ENCODE measurements around the gene MDN1. TPM values are rescaled to one million over a fixed set of nuclear protein-coding genes. Genes with fewer than 3 reads are reported as not detected.

The MDN1 gene
- polyA plus RNA-seq, 2 of the 4 experiments (the other 2 are of a cell fraction): 6.4 to 20.5 TPM

DNA sequence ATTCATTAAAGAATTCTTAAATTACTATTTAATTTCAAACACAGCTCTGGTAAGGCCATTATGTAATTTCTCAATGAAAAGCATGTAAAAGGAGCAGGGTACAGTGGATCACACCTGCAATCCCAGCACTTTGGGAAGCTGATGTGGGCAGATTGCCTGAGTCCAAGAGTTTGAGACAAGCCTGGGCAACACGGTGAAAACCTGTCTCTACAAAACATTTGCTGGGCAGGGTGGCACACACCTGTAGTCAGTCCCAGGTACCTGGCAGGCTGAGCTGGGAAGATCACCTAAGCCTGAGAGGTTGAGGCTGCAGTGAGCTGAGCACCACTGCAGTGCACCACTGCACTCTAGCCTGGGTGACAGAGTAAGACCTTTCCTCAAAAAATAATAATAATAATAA, 37.4 kb downstream of the MDN1 start:
- H3K4me3 ChIP-seq: no peak overlapping the region
- no peak for FAIRE-seq
- TF ChIP-seq FOSL2 (IDR thresholded peaks at IDR 0.05) (no peak), FOSL2 (CRISPR knock-in tag; IDR thresholded peaks at IDR 0.05) (no peak), ZNF302 (CRISPR knock-in tag; IDR thresholded peaks at IDR 0.05) (no peak), GATA3 (IDR thresholded peaks at IDR 0.05; ENCODE audit: borderline replicate concordance) (no peak)
- ChIA-PET POLR2A (no interaction called here), CTCF (interaction anchor here (0.8 kb wide), 1 partner anchor 11 kb away, joined by 3 read pairs; no protein-coding TSS in a partner anchor)
- no peak for DNase-seq (ENCODE audit: low read depth in 1 of 2, low spot score in 1 of 2)
- no peaks in the 10 kb centered on the region for H3K9me3 ChIP-seq
- no peak for ATAC-seq
- WGBS (ENCODE audit: missing lambda C conversion rate): 100% methylated on average over 1 of the region's 1 CpG
- H3K4me2 ChIP-seq: no peak overlapping the region
- H3K27ac ChIP-seq: no peak overlapping the region
- H3K4me1 ChIP-seq: no peaks in the 10 kb centered on the region

DNA sequence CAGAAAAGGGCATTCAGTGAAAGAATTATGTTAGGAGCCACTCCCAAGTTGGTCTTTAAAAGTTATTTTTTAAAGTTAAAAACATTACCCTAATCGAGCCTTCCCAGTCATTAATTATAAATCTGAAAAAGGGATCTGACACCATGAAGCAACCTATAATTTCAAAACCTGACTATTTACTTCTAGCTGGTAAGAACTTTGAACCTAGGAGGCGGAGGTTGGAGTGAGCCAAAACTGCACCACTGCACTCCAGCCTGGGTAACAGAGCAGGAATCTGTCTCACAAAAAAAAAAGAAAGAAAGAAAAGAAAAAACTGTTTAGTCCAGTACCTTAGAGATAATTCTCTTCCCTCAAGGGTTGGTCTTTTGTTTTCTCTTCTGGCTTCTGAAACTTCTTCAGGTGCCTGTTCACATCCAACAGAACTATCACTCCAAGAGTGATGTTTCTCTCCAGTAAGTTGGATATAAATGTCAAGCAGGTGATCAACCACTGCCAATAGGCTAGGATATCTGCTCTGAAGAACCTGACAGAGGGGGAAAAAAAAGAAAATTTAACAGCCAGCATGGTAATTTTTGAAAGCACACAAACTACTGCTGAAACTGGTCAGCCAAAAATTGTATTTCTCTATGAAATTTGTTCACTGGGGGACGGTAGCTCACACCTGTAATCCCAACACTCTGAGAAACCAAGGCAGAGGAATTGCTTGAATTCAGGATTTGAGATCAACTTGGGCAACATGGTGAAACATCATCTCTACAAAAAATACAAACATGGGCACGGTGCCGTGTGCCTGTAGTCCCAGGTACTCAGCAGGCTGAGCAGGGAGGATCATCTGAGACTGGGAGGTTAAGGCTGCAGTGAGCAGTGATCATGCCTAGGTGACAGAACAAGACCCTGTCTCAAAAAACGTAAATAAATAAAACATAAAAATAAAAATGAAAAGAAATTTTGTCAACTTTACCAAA, 38.2 kb downstream of the MDN1 start:
- H3K4me1 ChIP-seq: no peaks in the 10 kb centered on the region
- TF ChIP-seq HDAC2 (IDR thresholded peaks at IDR 0.05): no peak
- no peak for TF ChIP-seq EHMT2 (IDR thresholded peaks at IDR 0.05; ENCODE audit: low read depth)
- TF ChIP-seq, protein P1, sequence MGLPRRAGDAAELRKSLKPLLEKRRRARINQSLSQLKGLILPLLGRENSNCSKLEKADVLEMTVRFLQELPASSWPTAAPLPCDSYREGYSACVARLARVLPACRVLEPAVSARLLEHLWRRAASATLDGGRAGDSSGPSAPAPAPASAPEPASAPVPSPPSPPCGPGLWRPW (IDR thresholded peaks at IDR 0.05): no peak
- no peak for TF ChIP-seq SMC3 (IDR thresholded peaks at IDR 0.05)
- no peak for TF ChIP-seq POLR2A (IDR thresholded peaks at IDR 0.05; ENCODE audit: low read length)
- TF ChIP-seq, protein P2, sequence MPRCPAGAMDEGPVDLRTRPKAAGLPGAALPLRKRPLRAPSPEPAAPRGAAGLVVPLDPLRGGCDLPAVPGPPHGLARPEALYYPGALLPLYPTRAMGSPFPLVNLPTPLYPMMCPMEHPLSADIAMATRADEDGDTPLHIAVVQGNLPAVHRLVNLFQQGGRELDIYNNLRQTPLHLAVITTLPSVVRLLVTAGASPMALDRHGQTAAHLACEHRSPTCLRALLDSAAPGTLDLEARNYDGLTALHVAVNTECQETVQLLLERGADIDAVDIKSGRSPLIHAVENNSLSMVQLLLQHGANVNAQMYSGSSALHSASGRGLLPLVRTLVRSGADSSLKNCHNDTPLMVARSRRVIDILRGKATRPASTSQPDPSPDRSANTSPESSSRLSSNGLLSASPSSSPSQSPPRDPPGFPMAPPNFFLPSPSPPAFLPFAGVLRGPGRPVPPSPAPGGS (IDR thresholded peaks at IDR 0.05): no peak
- H3K4me2 ChIP-seq: no peak overlapping the region
- no peak overlapping the region for H3K4me3 ChIP-seq
- ATAC-seq: no peak
- FAIRE-seq: no peak
- H3K27ac ChIP-seq: no peak overlapping the region
- CTCF ChIA-PET: interaction anchor here (0.8 kb wide), 1 partner anchor 12 kb away, joined by 3 read pairs; no protein-coding TSS in a partner anchor
- no peak for DNase-seq (ENCODE audit: low read depth in 1 of 2, low spot score in 1 of 2)
- POLR2A ChIA-PET: no interaction called here
- 88% methylated on average over 6 of the region's 6 CpGs for WGBS (ENCODE audit: missing lambda C conversion rate)
- H3K9me3 ChIP-seq: no peaks in the 10 kb centered on the region

DNA sequence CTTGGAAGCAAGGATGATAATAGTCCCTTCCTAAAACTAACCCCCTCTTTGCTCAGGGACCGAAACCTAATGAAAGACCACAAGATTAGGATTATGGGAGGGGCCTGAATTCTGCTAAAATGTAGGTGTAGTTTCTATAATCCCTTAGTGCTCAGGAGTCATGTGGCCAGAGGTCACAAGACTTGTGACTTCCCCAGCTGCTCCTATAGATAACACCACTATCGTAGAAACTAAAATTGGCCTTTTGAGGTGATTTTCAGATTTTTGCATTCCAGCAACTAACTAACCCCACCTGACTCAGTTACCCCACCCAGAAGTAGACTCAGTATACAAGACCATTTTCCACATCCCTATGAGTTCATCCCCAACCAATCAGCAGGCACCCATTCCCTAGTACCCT, 42.1 kb downstream of the MDN1 start:
- no peak for DNase-seq (ENCODE audit: low read depth in 1 of 2, low spot score in 1 of 2)
- 96% methylated on average over 2 of the region's 2 CpGs for WGBS (ENCODE audit: missing lambda C conversion rate)
- Histone ChIP-seq H3K4me1 (no peaks in the 10 kb centered on the region), H3K9me3 (no peaks in the 10 kb centered on the region), H3K4me3 (no peak overlapping the region), H3K4me2 (no peak overlapping the region), H3K27ac (no peak overlapping the region)
- no peak for FAIRE-seq
- CTCF ChIA-PET: interaction anchor here (0.6 kb wide), 1 partner anchor 43 kb away, joined by 3 read pairs; no protein-coding TSS in a partner anchor
- no peak for ATAC-seq
- POLR2A ChIA-PET: no interaction called here
- TF ChIP-seq CBX2 (IDR thresholded peaks at IDR 0.05; ENCODE audit: borderline replicate concordance, low read depth) (no peak), EHMT2 (IDR thresholded peaks at IDR 0.05; ENCODE audit: low read depth) (no peak), FOXS1 (CRISPR knock-in tag; IDR thresholded peaks at IDR 0.05) (no peak), CHD2 (IDR thresholded peaks at IDR 0.05; ENCODE audit: low read length, partially characterized antibody) (no peak), RNF2 (IDR thresholded peaks at IDR 0.05; ENCODE audit: borderline replicate concordance, low read depth) (no peak), FOSL2 (IDR thresholded peaks at IDR 0.05) (no peak), FOSL2 (CRISPR knock-in tag; IDR thresholded peaks at IDR 0.05) (no peak), ZSCAN20 (CRISPR knock-in tag; IDR thresholded peaks at IDR 0.05) (no peak), MAFK (IDR thresholded peaks at IDR 0.05; ENCODE audit: partially characterized antibody) (no peak), MYC (IDR thresholded peaks at IDR 0.05; ENCODE audit: borderline replicate concordance, low read length) (no peak), HOXB5 (CRISPR knock-in tag; IDR thresholded peaks at IDR 0.05) (no peak), RARB (CRISPR knock-in tag; IDR thresholded peaks at IDR 0.05) (no peak), SMC3 (IDR thresholded peaks at IDR 0.05) (no peak), CHD4 (IDR thresholded peaks at IDR 0.05; ENCODE audit: borderline replicate concordance) (no peak), KDM5A (IDR thresholded peaks at IDR 0.05) (no peak), ZFP36 (IDR thresholded peaks at IDR 0.05; ENCODE audit: borderline replicate concordance, partially characterized antibody) (no peak), NR3C1 (IDR thresholded peaks at IDR 0.05) (no peak), BHLHE40 (IDR thresholded peaks at IDR 0.05; ENCODE audit: low read depth, low read length) (no peak), HEYL (CRISPR knock-in tag; IDR thresholded peaks at IDR 0.05) (no peak)
- TF ChIP-seq, protein P3, sequence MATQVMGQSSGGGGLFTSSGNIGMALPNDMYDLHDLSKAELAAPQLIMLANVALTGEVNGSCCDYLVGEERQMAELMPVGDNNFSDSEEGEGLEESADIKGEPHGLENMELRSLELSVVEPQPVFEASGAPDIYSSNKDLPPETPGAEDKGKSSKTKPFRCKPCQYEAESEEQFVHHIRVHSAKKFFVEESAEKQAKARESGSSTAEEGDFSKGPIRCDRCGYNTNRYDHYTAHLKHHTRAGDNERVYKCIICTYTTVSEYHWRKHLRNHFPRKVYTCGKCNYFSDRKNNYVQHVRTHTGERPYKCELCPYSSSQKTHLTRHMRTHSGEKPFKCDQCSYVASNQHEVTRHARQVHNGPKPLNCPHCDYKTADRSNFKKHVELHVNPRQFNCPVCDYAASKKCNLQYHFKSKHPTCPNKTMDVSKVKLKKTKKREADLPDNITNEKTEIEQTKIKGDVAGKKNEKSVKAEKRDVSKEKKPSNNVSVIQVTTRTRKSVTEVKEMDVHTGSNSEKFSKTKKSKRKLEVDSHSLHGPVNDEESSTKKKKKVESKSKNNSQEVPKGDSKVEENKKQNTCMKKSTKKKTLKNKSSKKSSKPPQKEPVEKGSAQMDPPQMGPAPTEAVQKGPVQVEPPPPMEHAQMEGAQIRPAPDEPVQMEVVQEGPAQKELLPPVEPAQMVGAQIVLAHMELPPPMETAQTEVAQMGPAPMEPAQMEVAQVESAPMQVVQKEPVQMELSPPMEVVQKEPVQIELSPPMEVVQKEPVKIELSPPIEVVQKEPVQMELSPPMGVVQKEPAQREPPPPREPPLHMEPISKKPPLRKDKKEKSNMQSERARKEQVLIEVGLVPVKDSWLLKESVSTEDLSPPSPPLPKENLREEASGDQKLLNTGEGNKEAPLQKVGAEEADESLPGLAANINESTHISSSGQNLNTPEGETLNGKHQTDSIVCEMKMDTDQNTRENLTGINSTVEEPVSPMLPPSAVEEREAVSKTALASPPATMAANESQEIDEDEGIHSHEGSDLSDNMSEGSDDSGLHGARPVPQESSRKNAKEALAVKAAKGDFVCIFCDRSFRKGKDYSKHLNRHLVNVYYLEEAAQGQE (IDR thresholded peaks at IDR 0.05): no peak

Data from A549 (cell line).